Mucosa of gallbladder (tissue), 1 donor: ENCODE results near the gene KCNB1. TPM values are rescaled to one million over a fixed set of nuclear protein-coding genes. Genes with fewer than 3 reads are reported as not detected.
"Not testable (repeated sequence)": the region's sequence is repeated elsewhere in the genome, so short reads cannot be mapped to it uniquely, and the experiment has no call there.

Experiments used
- DNase-seq: peaks from one replicate; pipeline ENCODE4 v3.0.0-alpha.2; 2020; ENCODE audit warnings: low spot score
- total RNA-seq: library from RNA; stranded (reverse); gene quantifications from one replicate; pipeline ENCODE4 v1.2.1, GENCODE V29; 2021
- donor health status: DM: no; HTN: no; CAD: no.

Gene KCNB1
- total RNA-seq, 1 donor from 2014 or later: 7.1 TPM

- DNase-seq: no peak
These were observed 163.2 kb downstream of the KCNB1 start for GRCh38 chr20:49319208-49319809.

- DNase-seq: no peak
These were observed 163.8 kb downstream of the KCNB1 start for GRCh38 chr20:49318430-49319207.

GRCh38 chr20:49318091-49318429 is 164.4 kb downstream of the KCNB1 start:
- DNase-seq: no peak

- DNase-seq: no peak
These were observed 165.8 kb downstream of the KCNB1 start for GRCh38 chr20:49316704-49317103.

GRCh38 chr20:49315580-49315979 is 166.9 kb downstream of the KCNB1 start:
- no peak for DNase-seq

- not testable (repeated sequence) for DNase-seq
These were observed 168.4 kb downstream of the KCNB1 start for GRCh38 chr20:49314052-49314451.

Other genes starting within 250 kb of the KCNB1 start
- gene ZNFX1, start 204.6 kb downstream of the KCNB1 start, total RNA-seq: 35.3 TPM
- 101 TPM for gene PTGIS, start 85.5 kb upstream of the KCNB1 start, total RNA-seq
- gene B4GALT5, start 231.2 kb upstream of the KCNB1 start, total RNA-seq: 62.2 TPM